ENCODE results near the gene DDOST.

DNA sequence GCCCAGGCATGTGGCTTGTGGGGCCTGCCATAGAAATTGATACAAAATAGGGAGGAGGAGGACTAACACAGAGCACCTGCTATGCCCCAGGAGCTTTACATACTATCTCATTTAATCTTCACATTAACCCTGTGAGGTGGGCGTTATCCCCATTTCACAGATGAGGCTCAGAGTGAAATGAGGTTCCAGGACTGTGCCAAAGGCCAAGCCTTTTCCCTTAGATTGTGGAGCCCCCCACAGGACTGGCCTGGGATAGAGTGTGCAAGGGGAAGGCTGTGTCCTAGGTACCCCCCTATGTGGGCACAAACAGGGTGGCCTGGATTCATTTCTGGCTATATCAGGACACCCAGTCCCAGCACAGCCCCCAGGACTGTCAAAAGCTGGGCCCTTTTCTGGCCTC is 2.2 kb upstream of the DDOST start:
- TF ChIP-seq, protein P1, sequence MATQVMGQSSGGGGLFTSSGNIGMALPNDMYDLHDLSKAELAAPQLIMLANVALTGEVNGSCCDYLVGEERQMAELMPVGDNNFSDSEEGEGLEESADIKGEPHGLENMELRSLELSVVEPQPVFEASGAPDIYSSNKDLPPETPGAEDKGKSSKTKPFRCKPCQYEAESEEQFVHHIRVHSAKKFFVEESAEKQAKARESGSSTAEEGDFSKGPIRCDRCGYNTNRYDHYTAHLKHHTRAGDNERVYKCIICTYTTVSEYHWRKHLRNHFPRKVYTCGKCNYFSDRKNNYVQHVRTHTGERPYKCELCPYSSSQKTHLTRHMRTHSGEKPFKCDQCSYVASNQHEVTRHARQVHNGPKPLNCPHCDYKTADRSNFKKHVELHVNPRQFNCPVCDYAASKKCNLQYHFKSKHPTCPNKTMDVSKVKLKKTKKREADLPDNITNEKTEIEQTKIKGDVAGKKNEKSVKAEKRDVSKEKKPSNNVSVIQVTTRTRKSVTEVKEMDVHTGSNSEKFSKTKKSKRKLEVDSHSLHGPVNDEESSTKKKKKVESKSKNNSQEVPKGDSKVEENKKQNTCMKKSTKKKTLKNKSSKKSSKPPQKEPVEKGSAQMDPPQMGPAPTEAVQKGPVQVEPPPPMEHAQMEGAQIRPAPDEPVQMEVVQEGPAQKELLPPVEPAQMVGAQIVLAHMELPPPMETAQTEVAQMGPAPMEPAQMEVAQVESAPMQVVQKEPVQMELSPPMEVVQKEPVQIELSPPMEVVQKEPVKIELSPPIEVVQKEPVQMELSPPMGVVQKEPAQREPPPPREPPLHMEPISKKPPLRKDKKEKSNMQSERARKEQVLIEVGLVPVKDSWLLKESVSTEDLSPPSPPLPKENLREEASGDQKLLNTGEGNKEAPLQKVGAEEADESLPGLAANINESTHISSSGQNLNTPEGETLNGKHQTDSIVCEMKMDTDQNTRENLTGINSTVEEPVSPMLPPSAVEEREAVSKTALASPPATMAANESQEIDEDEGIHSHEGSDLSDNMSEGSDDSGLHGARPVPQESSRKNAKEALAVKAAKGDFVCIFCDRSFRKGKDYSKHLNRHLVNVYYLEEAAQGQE (IDR thresholded peaks at IDR 0.05; ENCODE audit: low read depth): no peak
- TF ChIP-seq, protein P2, sequence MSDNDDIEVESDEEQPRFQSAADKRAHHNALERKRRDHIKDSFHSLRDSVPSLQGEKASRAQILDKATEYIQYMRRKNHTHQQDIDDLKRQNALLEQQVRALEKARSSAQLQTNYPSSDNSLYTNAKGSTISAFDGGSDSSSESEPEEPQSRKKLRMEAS (IDR thresholded peaks at IDR 0.05): no peak
- TF ChIP-seq RAD21 (IDR thresholded peaks at IDR 0.05; ENCODE audit: low read depth): peak; percentile 23; the same call in 1 of the 2 replicates
- no peak for TF ChIP-seq CEBPB (IDR thresholded peaks at IDR 0.05)
- no peak for TF ChIP-seq TEAD4 (IDR thresholded peaks at IDR 0.05)
- no peak for TF ChIP-seq FOXM1 (IDR thresholded peaks at IDR 0.05; ENCODE audit: borderline replicate concordance, low read depth)
- no peak for TF ChIP-seq NFIC (IDR thresholded peaks at IDR 0.05)
- no peak for TF ChIP-seq EGR1 (IDR thresholded peaks at IDR 0.05)
- no peak for TF ChIP-seq YY1 (IDR thresholded peaks at IDR 0.05; ENCODE audit: low read depth)
- no peak for TF ChIP-seq EP300 (IDR thresholded peaks at IDR 0.05; ENCODE audit: borderline replicate concordance)
- TF ChIP-seq ZBTB7A (IDR thresholded peaks at IDR 0.05; ENCODE audit: low read depth): no peak
- TF ChIP-seq, protein P3, sequence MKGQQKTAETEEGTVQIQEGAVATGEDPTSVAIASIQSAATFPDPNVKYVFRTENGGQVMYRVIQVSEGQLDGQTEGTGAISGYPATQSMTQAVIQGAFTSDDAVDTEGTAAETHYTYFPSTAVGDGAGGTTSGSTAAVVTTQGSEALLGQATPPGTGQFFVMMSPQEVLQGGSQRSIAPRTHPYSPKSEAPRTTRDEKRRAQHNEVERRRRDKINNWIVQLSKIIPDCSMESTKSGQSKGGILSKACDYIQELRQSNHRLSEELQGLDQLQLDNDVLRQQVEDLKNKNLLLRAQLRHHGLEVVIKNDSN (IDR thresholded peaks at IDR 0.05): no peak
- TF ChIP-seq TAF1 (IDR thresholded peaks at IDR 0.05; ENCODE audit: low read depth): no peak
- no peak for TF ChIP-seq CREB1 (IDR thresholded peaks at IDR 0.05; ENCODE audit: low read depth)

All from Ishikawa (cell line).